GOT3 (cell line): Measurements from ENCODE around the gene FAM171A1.
"Not testable (repeated sequence)": the region's sequence is repeated elsewhere in the genome, so short reads cannot be mapped to it uniquely, and the experiment has no call there.

Experiments used
- DNase-seq: peaks from one replicate; lab custom pipeline; 2025; ENCODE audit warnings: mixed read lengths; lab: John Stamatoyannopoulos, UW

Gene FAM171A1

DNA sequence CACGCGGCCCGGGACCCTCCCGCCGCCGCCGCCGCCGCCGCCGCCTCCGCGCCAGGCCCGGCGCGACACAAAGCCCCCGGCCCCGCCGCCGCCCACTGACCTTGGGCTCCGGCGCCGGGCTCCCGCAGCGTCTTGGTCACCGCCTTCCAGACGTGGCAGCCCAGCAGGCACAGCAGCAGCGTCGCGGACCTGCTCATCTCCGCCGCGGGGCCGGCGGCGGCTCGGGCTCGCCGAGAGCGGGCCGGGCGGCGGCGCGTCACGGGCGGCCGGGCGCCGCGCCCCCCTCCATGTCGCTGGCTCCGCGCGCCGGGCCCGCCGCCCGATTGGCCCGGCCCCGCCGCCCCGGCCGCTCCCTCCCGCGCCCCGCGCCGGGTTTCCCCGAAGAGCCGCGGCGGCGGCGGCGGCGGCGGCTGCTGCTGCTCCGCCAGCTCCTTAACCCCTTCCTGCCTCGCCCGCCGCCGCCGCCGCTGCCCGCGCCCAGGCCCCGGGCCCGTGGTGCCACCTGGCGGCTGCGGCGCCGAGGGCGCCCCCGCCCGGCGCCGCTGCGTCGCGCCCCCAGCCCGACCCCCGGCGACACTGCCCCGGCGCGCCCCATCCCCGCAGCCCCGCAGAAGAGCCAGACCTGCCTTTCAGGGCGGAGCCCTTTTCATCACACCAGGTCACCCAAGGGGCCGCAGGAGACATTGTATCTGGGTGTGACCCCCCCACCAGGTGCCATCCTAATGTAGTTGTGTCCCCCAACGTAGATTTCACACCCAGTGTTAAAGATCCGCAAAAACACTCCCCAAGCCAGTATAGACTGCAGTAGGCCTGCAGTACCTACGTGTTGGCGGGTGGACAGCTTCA is at the start of gene FAM171A1:
FAM171A1 (minus strand) TSS at position 434 of the 846 bp plus-strand sequence; CDS start at position 197, 237 bp downstream.
- DNase-seq: no peak

DNA sequence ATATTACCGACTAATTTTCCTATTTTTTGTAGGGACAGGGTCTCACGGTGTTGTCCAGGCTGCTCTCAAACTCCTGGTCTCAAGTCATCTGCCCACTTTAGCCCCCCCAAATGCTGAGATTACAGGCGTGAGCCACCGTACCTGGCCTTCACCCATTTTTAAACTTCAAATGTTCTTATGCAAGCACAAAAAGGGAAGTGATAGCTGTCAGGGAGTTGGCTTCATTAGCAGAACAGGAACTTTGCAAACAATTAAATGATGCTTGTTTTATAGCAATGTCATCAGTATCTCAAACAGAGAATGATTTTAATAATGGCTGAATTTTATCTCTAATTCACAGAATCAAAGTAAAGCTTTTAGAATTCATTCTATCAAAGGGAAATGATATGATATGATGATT is 49.8 kb upstream of the FAM171A1 start:
- DNase-seq: no peak

DNA sequence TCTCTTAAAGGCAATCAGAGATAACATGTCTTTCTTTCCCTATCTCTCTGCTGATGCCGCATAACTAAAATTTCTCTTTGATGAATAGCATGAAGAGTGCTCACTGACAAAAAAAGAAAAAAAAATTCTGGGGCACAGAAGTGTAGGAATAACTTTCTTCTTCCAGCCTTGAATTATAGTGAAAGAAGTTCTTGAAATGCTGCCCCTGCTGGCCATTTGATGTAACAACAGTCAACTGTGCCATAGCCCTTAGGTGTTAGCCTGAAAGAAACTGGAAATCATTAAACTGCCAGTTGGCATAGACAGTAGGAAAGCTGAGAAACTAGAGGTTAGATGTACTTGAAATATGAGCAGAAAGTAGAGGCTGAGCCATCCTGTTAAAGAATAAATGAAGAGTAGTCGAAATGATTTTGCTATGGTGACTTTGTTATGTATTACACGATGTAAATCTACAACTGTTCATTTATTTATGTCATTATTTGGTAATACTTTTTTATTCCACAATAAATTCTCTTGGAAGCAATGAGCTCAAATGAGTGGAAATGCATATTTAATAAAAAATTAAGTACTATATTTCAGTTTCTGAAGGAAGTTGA is 48.3 kb upstream of the FAM171A1 start:
- no peak for DNase-seq

DNA sequence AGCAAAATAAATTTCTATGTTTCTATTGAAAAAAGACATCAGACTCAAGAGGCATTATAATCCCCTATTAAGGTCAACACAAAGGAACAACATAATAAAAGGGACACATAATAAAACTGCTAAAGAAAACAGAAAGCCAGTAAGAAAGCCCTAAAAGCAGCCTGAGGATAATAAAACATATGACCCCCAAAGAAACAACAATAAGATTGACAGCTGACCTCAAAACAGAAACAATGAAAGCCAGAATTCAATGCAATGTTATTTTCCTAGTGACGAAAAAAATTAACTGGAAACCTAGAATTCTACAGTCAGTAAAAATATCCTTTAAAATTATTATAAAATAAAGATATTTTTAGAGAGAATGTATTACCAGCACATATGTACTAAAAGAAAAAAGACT is 44.9 kb upstream of the FAM171A1 start:
- no peak for DNase-seq

DNA sequence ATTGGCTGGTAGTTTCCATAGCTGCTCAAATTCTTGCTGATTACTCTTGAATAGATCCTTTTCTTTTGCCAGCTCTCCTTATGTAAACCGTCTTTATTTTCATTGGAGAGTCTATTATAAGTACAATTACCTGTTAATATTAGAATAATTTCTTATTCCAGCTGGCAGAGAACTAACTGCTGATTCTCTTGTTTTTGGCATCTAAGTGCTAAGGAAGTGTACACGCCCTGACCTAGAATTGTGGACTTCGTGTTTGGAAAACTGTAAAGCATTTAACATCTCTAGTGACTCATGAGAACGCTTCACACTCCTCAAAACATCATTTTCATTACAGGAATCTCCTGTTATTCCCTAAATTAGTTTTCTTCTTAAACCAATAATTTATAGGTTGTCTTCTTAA is 39.9 kb upstream of the FAM171A1 start:
- DNase-seq: no peak

DNA sequence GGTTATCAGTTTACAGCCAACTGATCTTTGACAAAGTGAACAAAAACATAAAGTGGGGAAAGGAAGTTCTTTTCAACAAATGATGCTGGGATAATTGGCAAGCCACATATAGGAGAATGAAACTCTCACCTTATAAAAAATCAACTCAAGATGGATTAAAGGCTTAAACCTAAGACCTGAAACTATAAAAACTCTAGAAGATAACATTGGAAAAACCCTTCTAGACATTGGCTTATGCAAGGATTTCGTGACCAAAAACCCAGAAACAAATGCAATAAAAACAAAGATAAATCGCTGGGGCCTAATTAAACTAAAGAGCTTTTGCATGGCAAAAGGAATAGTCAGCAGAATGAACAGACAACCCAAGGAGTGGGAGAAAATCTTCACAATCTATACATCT is 38.3 kb upstream of the FAM171A1 start:
- not testable (repeated sequence) for DNase-seq

DNA sequence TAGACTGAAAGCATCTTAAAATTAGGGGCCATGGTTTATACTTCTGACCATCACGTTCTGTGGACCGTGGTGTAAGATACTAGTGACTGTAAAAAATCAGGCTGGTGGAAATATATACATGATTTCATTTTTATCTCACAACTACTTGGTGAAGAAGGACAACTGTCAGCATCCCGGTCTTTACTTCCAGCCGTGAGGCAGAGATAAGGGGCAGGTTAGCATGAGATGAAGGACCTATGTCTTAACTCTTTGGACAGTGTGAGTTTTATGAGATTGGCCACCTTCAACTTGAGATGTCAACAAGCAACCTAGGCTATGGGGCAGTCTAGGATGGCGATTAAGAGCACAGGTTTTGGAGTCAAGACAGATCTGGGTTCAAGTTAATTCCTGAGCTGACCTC is 37.5 kb upstream of the FAM171A1 start:
- no peak for DNase-seq

DNA sequence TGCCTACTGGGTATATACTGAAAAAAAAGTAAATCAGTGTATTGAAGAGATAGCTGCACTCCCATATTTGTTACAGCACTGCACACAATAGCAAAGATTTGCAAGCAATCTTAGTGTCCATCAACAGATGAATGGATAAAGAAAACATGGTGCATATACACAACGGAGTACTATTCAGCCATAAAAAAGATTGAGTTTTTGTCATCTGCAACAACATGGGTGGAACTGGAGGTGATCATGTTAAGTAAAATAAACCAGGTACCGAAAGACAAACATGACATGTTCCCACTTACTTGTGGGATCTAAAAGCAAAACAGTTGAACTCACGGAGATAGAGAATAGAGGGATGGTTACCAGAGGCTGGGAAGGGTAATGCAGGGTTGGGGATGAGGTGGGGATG is 34.2 kb upstream of the FAM171A1 start:
- no peak for DNase-seq

DNA sequence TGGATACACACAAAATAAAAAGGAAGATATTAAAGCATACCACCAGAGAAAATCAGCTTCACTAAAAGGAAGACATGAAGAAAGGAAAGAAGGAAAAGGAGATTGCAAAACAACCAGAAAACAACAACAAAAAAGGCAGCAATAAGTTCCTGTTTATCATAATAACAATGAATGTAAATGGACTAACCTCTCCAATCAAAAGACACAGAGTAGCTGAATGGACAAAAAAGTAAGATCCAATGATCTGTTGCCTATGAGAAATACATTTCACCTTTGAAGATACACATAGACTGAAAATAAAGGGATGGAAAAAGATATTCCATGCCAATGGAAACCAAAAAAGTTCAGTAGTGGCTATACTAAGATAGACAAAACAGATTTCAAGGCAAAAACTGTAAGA is 30.3 kb upstream of the FAM171A1 start:
- DNase-seq: no peak

DNA sequence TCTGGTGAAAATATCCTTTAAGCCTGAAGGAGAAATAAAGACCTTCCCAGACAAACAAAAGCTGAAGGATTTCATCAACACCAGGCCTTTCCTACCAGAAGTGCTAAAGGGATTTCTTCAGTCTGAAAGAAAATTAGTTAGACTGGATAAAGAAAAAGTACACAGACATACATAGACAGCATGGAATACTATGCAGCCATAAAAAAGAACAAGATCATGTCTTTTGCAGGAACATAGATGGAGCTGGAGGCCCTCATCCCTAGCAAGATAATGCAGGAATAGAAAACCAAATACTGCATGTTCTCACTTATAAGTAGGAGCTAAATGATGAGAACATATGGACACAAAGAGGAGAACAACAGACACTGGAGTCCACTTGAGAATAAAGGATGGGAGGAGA is 29.4 kb upstream of the FAM171A1 start:
- not testable (repeated sequence) for DNase-seq

DNA sequence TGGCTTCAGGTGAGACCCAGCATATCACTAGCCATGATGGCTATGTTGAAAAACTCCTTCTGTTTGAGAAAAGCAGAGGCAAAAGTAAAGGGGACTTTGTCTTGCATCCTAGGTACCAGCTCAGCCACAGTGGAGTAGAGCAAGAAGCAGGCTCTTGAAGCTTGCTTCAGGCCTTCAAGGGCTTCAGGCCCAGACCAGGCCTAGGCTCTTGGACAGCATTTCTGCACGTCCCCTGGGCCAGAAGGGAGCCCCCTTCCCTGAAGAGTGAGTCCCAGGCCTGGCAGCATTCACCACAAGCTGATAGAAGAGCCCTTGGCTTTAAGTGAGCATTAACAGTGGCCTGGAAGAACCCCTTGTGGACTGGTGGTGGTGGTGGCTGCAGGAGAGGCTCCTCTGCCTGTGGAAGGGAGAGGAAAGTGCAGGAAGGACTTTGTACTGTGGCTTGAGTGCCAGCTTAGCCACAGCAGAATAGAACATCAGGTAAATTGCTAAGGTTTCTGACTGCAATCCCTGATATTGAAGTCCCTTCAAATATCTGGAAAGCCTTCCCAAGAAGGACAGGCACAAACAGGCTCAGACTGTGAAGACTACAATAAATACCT is 28.1 kb upstream of the FAM171A1 start:
- no peak for DNase-seq

DNA sequence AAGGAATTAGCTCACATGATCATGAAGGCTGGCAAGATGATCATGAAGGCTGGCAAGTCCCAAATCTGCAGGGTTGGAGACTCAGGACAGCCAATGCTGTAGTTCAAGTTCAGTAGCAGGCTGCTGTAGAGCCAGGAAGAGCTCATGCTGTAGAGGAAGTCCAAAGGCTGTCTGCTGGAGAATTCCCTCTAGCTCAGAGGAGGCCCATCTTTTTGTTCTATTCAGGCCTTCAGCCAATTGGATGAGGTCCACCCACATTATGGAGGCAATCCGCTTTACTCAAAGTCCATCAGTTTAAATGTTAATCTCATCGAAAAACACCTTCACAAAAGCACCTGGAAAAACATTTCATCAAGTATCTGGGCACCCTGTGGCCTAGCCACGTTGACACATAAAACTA is 24.8 kb upstream of the FAM171A1 start:
- DNase-seq: no peak

DNA sequence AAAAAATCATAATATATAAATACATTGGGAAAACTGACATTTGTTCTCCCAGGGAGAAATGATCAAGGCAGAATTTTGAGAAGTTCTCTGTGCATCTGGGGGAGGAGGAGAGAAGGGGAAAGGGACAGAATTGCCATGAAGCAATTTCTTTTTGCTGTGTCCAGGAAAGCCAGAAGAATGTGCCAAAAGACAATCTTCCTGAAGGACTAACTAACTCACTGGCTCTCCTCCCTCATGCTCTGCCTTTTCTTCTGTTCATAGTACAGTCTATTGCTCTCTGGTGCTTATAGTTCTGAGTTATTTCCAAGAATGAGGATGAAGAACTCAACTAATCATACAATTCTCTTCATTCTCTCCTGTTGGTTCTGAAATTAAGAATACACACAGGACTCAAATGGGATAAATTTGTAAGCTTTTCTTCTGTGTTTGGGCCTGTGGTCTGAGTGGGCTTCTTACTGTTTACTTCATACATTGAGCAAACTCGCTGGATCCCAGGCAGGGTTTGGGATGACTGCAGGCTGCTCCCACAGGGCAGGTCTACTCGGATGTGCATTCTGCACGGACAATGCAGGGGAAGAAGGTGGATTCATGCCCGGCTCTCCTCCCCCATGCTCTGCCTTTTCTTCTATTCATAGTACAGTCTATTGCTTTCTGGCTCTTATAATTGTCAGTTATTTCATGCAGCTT is 22.2 kb upstream of the FAM171A1 start:
- no peak for DNase-seq

DNA sequence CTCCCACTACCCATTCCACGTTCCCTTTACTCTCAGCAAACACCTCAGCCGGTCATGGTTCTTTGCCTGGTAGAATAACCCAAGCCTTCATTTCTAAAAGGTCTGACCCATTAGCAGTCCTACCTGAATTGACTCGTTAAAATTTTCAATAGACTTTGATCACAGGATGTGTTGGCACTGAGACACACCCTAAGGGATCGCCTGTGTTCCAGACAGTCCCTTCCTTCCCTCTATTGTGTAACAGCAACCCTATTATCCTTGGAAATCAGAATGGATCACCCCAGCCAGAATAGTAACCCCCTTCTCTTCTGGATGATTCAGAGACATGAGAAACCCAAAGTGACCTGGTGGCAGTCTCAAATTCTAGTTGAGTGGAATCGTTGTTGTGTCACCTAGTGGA is 20.4 kb upstream of the FAM171A1 start:
- DNase-seq: no peak

DNA sequence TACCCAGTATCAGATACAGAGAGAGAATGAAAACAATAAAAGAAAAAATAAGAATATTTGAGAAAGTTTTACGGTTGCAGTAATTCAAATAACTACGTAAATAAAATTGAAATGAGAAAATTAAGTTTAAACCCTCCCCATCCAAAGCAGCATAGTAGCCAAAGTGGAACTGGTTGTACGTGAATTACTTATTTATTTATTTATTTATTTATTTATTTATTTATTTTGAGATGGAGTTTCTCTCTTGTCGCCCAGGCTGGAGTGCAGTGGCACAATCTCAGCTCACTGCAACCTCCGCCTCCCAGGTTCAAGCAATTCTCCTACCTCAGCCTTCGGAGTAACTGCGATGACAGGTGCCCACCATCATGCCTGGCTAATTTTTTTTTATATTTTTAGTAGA is 17.1 kb upstream of the FAM171A1 start:
- not testable (repeated sequence) for DNase-seq

DNA sequence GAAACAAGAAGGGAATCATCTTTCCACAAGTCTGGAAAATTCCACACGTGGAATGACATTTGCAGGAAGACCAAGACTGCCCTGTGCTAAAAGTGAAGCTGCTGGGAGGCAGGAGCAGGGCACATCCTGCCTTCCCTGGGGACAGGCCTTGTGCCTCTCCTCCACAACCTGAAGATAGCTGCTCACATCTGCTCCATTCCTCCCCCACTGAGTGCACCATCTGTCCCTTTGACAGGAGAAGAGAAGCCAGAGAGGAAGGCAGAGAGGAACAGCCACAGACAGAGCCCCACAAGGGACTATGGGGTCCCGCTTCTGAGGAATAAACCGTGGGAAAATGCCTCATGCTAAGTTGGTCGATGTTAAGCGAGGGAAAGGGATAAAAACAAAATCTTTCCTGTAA is 15.9 kb upstream of the FAM171A1 start:
- no peak for DNase-seq

DNA sequence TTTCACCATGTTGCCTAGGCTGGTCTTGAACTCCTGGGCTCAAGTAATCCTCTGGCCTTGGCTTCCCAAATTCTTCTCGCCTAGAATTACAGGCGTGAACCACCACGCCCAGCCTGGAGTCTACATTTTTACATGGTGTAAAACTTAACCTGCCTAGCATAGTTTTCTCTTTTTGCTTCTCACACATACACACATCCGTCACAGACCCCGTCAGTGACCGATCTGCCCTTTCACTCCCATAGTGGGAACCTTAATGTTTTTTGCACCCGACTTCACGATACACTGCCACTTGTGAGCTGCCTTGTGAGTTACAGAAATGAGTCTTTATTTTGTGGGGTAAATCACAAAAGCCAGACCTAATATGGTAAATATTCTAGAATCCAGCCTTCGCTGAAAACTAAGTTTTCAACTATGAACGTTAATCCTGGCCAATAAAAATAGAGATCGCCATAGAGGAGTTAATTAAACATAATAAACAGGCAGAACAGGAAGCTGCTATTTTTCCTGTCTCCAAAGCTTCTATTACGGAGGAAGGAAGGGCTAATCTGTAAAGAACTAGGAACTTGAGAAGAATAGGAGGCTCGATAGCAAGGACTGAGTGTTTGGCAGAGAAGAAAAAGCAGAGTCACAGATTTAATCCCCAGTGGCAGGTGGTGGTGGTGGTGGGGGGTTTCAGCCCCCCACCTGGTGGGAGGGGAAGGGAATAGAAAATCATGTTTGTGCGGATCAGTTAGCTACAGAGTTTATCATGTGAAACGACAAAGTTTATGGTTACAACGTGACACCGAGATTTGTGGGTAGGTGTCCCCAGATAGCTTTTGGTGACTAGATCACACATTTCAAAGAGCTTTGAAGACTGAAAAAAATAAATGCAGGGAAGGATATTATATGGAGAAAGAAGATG is 14.7 kb upstream of the FAM171A1 start:
- DNase-seq: no peak

DNA sequence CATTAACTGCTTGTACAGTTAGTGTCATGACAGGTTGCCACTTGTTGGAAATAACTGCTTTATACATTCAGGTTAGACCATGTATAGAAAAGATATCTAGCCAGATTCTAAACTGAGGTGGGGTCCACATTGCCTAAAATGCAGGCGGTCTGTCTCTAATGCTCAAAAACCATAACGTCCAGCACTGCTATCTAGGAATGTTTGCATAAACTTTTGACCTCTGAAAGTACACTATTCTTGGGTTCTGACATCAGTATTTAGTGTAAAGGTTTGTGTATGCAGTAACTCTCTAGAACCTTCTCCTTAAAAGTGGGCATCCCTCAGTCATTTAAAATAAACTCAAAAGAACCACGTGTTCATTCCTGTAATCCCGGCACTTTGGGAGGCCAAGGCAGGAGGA is 10.3 kb upstream of the FAM171A1 start:
- DNase-seq: no peak

DNA sequence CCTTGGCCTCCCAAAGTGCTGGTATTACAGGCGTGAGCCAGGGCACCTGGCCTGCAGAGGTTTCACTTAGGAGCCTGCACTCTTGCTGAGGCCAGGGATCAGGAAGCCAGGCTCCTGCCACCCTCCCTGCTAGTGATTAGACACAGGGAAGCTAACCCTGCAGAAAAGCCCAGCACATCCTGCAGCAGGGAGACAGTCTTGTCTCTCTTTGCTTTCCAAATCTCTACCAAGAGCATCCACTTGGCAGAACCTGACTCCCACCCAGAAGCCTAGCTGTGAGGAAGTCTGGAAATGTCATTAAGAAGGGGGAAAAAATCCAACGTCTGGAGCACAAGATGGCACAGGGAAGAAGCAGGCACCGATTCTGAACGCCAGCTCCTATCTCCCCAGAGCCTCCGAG is 8.0 kb upstream of the FAM171A1 start:
- no peak for DNase-seq

DNA sequence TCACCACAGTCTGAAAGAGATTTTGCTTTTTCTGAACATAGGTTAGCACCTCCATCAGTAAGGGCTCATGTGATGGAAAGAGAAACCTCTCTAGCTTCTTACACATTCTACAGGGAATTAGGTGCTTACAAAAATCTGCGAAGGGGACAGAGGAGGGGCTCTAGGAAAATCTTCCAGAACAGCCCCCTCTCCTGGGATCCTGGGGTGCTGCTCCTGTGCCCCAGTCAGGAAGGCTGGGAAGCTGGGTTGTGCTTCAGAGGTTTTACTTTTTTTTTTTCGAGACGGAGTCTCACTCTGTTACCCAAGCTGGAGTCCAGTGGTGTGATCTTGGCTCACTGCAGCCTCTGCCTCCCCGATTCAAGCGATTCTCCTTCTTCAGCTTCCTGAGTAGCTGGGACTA is 7.5 kb upstream of the FAM171A1 start:
- DNase-seq: no peak

DNA sequence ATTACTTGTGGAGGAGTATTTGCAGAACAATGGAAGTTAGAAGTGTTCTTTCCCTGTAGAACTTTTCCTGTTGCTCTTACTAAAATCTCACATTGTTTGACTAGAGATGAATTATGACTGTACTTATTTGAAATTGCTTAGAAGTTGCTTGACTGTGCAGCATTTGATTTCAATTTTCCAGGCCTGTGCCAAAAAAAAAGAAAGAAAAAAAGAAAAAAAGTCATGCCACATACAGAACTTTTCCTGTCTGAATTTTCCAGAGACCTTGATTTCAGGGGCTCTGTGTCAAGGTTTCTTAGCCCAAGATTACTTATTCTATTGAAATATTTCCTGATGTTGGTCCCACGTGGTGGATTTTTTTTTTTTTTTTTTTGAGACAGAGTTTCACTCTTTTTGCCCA is 3.5 kb upstream of the FAM171A1 start:
- no peak for DNase-seq

DNA sequence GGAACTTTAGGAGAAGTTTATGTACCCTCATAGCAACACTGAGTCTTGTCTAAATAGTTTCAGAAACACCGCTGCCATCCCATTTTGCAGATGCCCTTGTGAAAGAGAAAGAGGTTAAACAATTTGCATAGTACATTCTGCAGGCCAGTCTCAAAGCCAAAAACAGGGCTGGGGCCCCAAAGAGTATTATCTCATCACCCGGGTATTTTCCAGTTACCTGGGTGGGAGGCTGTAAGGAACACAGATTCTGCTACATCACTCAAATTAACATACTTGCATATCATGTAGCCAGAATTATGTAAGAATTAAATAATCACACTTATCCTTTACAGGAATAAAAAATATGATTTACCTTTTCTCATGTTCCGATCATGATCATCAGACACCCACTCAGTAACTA is 3.1 kb upstream of the FAM171A1 start:
- DNase-seq: no peak
